Stimulated activated CD4-positive, alpha-beta T cell treated with anti-CD3 and anti-CD28 coated beads, Interleukin-12 subunit alpha, Interleukin-12 subunit beta, amount 100 ng/mL, for 24 hours (primary cell): Measurements from ENCODE around the gene NCOR1.
"Not testable (repeated sequence)": the region's sequence is repeated elsewhere in the genome, so short reads cannot be mapped to it uniquely, and the experiment has no call there.

ENCODE experiments used
- DNase-seq, 2 experiments: peaks; one replicate each; pipeline ENCODE4 v3.0.0-alpha.2; 2020; ENCODE audit warnings: low read depth in 2 of 2

Gene NCOR1

GRCh38 chr17:16100737-16101400 is 114.5 kb downstream of the NCOR1 start:
- DNase-seq, result no peak

DNA sequence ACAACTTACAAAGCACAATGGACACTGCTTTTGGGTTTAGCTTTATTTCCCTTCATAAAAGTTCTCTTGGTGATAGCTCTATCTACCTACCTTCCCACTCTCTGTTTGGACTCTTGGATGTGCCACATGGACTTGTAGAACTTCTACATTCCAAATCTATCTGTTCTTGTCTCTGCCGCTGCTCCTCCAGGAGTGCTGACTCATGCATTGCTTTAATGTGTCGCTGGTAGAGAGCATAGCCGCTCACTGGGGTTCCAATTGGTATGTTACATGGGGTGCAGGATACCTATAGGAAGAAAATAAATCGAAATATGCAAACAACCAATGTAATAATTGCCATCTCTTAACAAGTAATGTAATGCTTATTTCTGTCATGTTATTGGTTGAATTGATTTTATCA is 123.6 kb downstream of the NCOR1 start:
- DNase-seq, result no peak

GRCh38 chr17:16086957-16087356 is 128.4 kb downstream of the NCOR1 start:
- DNase-seq, result no peak

DNA sequence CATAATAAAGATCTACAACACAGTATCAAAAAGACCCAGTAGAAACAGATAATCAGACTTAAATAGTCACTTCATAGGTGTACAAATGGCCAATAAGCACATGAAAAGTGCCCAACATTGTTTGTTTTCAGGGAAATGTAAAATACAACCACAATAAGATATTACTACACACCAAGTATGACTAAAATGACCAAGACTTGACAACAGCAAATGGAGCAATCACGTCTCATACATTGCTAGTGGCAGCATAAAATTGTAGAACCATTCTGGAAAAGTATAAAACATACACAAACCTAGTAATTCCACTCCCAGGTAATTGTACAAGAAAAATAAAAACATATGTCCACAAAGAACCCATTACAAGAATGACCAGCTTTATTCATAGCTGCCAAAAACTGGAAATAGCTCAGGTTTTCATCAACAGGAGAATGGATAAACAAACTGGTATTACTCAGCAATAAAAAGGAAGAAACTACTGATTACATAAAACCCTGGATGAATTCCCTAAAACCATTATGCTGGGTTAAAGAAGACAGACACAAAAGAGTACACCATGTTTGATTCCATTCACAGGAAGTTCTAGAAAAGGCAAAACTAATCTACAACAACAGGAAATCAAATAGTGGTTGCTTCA is 130.2 kb downstream of the NCOR1 start:
- DNase-seq, result no peak

- DNase-seq, result no peak
Observed at GRCh38 chr17:16083223-16083622, 132.1 kb downstream of the NCOR1 start.

DNA sequence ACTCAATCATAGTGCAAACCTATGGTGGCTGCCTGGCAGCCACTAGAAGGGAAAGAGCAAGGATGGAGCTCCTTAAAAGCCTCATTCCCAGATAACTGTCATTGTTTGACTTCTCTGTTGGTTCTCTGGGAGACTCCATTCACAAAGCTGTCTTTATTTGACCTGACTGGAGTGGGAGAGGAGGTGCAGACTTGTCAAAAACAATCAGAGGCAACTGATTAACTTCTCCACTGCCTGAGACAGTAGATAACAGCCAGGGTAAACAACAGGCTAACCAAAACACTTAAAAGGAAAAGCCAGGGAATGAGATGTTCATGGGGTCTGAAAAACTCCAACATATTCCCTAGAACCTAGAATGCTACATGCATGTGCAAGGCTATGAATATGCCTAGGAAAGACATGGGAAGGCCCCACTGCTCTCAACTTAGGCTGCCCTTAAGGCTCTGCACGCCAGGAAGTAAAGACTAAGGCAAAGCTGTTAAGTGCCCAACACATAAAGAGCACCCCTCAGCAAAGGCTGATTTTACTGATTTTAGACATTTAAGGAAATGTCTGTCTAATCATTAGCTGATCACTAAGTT is 133.7 kb downstream of the NCOR1 start:
- DNase-seq, result no peak

GRCh38 chr17:16080366-16080765 is 135.0 kb downstream of the NCOR1 start:
- no peak for DNase-seq

- no peak for DNase-seq
Observed at GRCh38 chr17:16075949-16076348, 139.4 kb downstream of the NCOR1 start.

- no peak for DNase-seq
Observed at GRCh38 chr17:16074423-16074822, 140.9 kb downstream of the NCOR1 start.

DNA sequence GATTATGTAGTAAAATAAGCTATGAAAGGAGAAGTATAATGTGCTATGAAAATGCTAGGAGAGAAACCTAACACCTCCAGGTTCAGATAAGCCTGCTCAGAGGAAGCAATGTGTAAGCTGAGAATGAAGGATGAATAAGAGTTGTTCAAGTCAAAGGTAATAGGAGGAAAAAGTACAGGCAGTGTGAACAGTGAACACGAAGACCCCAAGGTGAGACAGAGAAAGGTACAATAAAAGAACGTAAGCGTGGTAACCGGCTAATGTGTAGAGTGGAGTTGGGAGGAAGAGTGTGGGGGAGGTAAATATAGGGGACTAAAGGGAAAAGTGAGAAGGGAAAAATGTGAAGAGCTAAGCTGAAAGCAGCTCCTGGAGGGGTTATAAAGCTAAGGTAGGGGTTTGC is 141.5 kb downstream of the NCOR1 start:
- DNase-seq, result no peak

DNA sequence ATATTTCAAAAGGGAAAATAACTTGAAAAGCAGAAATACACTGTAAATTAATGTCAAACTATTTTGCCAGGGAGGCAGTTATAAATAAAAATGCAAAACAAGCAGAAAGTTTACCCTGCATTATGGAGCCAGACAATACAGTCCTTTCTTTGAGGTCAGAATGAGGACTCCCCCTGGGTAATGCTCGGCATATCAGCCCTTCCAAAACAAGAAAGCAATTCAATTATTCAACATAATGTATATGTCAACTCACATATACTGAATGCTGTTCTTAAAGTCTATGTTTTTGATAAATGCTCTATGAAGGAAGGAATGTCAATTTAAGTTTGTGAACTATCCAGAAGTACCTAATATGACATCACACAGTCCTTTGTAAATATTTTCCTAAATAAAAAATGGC is 143.3 kb downstream of the NCOR1 start:
- DNase-seq, result no peak

GRCh38 chr17:16068323-16068722 is 147.0 kb downstream of the NCOR1 start:
- DNase-seq, result no peak

- no peak for DNase-seq
Observed at GRCh38 chr17:16066125-16066524, 149.2 kb downstream of the NCOR1 start.

DNA sequence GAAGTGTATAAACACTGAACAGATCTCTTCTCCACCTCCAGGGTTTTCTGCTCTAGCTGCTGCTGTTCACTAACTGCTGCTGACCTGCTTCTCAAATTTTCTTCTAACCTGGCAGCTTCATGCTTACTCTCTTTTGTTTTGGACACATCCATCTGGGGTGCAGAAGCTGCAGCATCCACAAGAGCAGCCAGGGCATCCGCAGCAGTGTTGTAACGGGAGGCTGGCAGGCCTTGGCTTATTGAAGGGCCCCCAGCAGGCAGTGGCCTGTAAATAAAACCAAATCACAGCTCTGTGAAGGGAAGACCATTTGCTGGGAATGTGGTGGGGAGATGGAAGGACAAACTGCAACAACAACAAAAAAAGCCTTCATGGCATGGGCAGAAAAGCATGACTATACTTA is 153.7 kb downstream of the NCOR1 start:
- DNase-seq, result no peak

- DNase-seq, result not testable (repeated sequence)
Observed at GRCh38 chr17:16055139-16055538, 160.2 kb downstream of the NCOR1 start.

- no peak for DNase-seq
Observed at GRCh38 chr17:16052486-16052885, 162.8 kb downstream of the NCOR1 start.

DNA sequence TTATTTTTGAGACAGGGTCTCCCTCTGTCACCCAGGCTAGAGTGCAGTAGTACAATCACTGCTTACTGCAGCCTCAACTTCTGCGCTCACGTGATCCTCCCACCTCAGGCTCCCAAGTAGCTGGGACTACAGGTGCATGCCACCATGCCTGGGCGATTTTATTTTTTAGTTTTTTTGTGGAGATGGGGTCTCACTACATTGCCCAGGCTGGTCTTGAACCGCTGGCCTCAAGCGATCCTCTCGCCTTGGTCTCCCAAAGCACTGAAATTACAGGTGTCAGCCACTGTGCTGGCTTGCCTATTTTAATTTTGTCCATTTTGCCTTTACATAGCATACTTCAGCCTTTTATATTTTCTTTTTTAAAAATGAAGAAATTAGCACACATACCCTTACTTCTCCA is 164.5 kb downstream of the NCOR1 start:
- no peak for DNase-seq

GRCh38 chr17:16048811-16049449 is 166.4 kb downstream of the NCOR1 start:
- DNase-seq, result no peak

- no peak for DNase-seq
Observed at GRCh38 chr17:16046966-16047365, 168.4 kb downstream of the NCOR1 start.

DNA sequence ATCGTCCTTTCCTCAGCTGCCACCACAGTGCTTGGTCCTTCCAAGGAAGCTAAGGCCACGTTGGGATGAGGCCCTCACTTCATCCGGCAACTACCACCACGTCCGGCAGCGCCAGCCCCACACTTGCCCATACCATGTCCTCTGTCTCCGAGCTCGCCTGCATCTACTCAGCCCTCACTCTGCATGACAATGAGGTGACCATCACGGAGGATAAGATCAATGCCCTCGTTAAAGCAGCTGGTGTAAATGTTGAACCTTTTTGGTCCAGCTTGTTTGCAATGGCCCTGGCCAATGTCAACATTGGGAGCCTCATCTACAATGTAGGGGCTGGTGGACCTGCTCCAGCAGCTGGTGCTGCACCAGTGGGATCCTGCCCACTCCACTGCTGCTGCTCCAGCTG is 170.8 kb downstream of the NCOR1 start:
- no peak for DNase-seq

- no peak for DNase-seq
Observed at GRCh38 chr17:16040710-16041251, 174.6 kb downstream of the NCOR1 start.

GRCh38 chr17:16037636-16038035 is 177.7 kb downstream of the NCOR1 start:
- no peak for DNase-seq

- no peak for DNase-seq
Observed at GRCh38 chr17:16036261-16036660, 179.1 kb downstream of the NCOR1 start.
